ENCODE results near the gene RCCD1. TPM values are rescaled to one million over a fixed set of nuclear protein-coding genes. Genes with fewer than 3 reads are reported as not detected.

Gene RCCD1
- total RNA-seq, 1 experiment from 2014 or later = 29.0 TPM

DNA sequence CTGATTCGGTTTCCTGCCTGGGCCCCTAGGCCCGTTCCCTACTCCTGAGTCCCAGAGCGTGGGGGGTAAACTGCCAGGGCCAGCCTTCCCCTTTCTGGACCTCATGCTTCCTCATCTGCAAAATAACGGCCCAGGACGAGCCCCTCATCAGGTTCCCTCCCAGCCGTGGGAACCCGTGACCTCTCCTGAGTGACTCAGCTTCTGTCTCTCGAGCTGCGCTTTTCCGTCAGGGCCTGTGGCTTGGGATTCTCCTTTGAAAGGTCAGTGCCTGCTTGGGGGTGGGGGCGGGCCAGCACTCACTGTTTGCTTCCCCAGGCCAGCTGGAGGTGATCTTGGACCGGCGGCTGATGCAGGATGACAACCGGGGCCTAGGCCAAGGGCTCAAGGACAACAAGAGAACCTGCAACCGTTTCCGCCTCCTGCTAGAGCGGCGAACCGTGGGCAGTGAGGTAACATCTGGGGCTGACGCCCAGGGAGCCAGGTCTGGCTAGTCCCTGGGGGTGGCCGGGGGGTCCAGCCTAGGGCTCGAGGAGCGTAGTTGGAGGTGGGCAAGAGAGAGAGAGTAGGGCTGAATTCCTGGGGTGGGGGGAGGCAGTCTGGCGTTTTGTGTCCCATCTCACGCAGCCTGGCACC lies 38.8 kb upstream of the RCCD1 start:
- CTCF ChIA-PET = interaction anchor here (0.8 to 1.2 kb wide), 2 partner anchors 16 to 33 kb away, joined by 4 read pairs; no protein-coding TSS in a partner anchor
- no peak overlapping the region for H3K4me3 Mint-ChIP-seq (ENCODE audit: unreplicated experiment)
- intact Hi-C loops (cut with micrococcal nuclease) = no loop called here

DNA sequence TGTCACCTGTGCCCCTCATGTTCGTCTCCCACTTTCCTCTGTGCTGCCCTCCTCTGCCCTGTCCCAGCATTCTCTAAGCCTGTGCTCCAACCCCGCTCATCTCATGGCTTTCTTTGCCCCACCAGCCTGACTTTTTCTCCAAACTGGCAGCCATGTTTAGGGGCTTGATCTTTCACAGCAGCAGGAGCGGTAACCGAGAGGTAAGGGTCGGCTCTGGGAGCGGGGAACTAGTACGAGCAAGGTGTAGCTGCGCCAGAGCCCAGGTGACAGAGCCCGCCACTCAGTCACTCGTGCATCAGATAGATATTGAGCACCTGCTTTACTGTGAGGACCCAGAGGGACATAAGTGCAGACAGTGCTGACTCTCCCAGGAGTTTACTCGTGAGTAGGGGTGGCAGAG lies 38.2 kb upstream of the RCCD1 start:
- no peak overlapping the region for H3K27ac Mint-ChIP-seq (ENCODE audit: low read depth, unreplicated experiment)
- H3K36me3 Mint-ChIP-seq (ENCODE audit: insufficient read depth, unreplicated experiment) = peaks cover 41% of the 10 kb centered on the region
- intact Hi-C loops (cut with micrococcal nuclease) = no loop called here
- no peak for DNase-seq (ENCODE audit: unreplicated experiment)
- no peaks in the 10 kb centered on the region for H3K9me3 Mint-ChIP-seq (ENCODE audit: unreplicated experiment)
- H3K27me3 Mint-ChIP-seq (ENCODE audit: insufficient read depth, unreplicated experiment) = no peaks in the 10 kb centered on the region
- BruUV-seq (replicated peaks) = no TSS peak
- POLR2A ChIA-PET = no interaction called here
- H3K4me1 Mint-ChIP-seq (ENCODE audit: insufficient read depth, unreplicated experiment) = no peaks in the 10 kb centered on the region
- TF ChIP-seq, protein P1, sequence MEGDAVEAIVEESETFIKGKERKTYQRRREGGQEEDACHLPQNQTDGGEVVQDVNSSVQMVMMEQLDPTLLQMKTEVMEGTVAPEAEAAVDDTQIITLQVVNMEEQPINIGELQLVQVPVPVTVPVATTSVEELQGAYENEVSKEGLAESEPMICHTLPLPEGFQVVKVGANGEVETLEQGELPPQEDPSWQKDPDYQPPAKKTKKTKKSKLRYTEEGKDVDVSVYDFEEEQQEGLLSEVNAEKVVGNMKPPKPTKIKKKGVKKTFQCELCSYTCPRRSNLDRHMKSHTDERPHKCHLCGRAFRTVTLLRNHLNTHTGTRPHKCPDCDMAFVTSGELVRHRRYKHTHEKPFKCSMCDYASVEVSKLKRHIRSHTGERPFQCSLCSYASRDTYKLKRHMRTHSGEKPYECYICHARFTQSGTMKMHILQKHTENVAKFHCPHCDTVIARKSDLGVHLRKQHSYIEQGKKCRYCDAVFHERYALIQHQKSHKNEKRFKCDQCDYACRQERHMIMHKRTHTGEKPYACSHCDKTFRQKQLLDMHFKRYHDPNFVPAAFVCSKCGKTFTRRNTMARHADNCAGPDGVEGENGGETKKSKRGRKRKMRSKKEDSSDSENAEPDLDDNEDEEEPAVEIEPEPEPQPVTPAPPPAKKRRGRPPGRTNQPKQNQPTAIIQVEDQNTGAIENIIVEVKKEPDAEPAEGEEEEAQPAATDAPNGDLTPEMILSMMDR (IDR thresholded peaks at IDR 0.05; ENCODE audit: unreplicated experiment) = no peak
- CTCF ChIA-PET = interaction anchor here (0.8 to 1.2 kb wide), 2 partner anchors 15 to 32 kb away, joined by 4 read pairs; no protein-coding TSS in a partner anchor
- no peak overlapping the region for H3K4me3 Mint-ChIP-seq (ENCODE audit: unreplicated experiment)

More for the DNA sequence above, 38.8 kb upstream of the RCCD1 start:
- Mint-ChIP-seq H3K9me3 (ENCODE audit: unreplicated experiment) (no peaks in the 10 kb centered on the region), H3K27ac (ENCODE audit: low read depth, unreplicated experiment) (no peak overlapping the region), H3K27me3 (ENCODE audit: insufficient read depth, unreplicated experiment) (no peaks in the 10 kb centered on the region), H3K4me1 (ENCODE audit: insufficient read depth, unreplicated experiment) (no peaks in the 10 kb centered on the region), H3K36me3 (ENCODE audit: insufficient read depth, unreplicated experiment) (peaks cover 39% of the 10 kb centered on the region)
- BruUV-seq (replicated peaks) = no TSS peak
- TF ChIP-seq, protein P1 (IDR thresholded peaks at IDR 0.05; ENCODE audit: unreplicated experiment) = no peak
- POLR2A ChIA-PET = no interaction called here
- DNase-seq (ENCODE audit: unreplicated experiment) = no peak

DNA sequence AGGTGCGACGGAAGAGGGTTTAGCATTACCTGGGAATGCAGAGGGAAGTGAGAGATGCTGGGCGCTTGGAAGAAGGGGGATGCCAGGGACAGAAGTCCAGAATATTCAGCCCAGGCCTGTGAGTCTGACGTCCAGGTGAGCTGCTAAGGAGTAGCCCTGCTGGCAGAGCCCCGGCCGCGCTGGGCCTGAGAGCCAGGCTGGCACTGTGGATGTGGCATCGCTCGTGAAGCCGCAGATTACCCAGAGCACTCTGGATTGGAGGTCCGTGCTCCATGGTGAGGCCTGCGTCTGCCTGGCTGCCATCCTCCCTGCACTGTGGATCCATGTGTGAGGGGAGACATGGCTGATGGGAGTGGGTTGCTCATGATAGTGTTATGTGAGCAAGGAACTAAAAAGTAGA lies 37.1 kb upstream of the RCCD1 start:
- ChIA-PET CTCF (interaction anchor here (0.6 kb wide), 1 partner anchor 16 kb away, joined by 3 read pairs; no protein-coding TSS in a partner anchor), POLR2A (interaction anchor here (1.9 kb wide), 1 partner anchor 12 kb away, joined by 6 read pairs; no protein-coding TSS in a partner anchor)
- no peak overlapping the region for H3K27ac Mint-ChIP-seq (ENCODE audit: low read depth, unreplicated experiment)

DNA sequence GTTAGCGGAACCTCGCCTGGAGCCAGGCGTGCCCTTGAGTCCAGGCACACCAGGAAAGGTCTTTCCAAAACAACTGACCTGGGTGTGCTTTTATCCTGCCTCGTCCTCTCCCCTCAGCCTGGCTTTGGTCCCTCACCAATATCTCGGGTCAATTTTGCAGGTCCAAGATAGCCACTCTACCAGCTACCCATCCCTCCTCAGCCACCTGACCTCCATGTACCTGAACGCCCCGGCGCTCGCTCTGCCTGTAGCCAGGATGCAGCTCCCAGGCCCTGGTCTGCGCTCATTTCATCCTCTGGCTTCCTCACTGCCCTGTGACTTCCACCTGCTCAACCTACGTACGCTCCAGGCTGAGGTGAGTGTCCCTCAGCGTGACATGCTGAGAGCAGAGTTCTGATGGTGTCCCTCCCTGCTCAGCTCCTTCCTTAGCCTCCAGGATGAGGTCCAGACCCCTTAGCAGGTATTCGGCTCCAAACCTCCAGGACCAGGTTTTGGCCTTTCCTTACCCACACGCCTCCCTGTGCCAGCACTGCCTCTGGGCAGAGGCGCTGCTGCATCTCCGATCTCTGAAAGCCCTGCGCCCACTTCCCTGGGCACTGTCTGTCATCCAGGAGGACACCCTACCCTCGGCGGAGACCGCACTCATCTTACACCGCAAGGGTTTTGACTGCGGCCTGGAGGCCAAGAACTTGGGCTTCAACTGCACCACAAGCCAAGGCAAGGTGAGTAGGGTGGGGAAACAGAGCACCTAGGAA lies 36.5 kb upstream of the RCCD1 start:
- H3K36me3 Mint-ChIP-seq (ENCODE audit: insufficient read depth, unreplicated experiment) = peaks cover 47% of the 10 kb centered on the region
- intact Hi-C loops (cut with micrococcal nuclease) = no loop called here
- no peak overlapping the region for H3K27ac Mint-ChIP-seq (ENCODE audit: low read depth, unreplicated experiment)
- no peaks in the 10 kb centered on the region for H3K9me3 Mint-ChIP-seq (ENCODE audit: unreplicated experiment)
- no peak overlapping the region for H3K4me3 Mint-ChIP-seq (ENCODE audit: unreplicated experiment)
- CTCF ChIA-PET = interaction anchor here (0.6 to 1.2 kb wide), 2 partner anchors 12 to 15 kb away, joined by 3 to 4 read pairs; no protein-coding TSS in a partner anchor
- TF ChIP-seq, protein P1 (IDR thresholded peaks at IDR 0.05; ENCODE audit: unreplicated experiment) = no peak
- POLR2A ChIA-PET = interaction anchor here (1.0 to 1.9 kb wide), 2 partner anchors 11 to 14 kb away, joined by 3 to 6 read pairs; partner anchors contain the start of gene HDDC3
- BruUV-seq (replicated peaks) = no TSS peak
- no peak for DNase-seq (ENCODE audit: unreplicated experiment)
- no peaks in the 10 kb centered on the region for H3K27me3 Mint-ChIP-seq (ENCODE audit: insufficient read depth, unreplicated experiment)
- H3K4me1 Mint-ChIP-seq (ENCODE audit: insufficient read depth, unreplicated experiment) = no peaks in the 10 kb centered on the region

More for the DNA sequence above, 37.1 kb upstream of the RCCD1 start:
- no TSS peak for BruUV-seq (replicated peaks)
- DNase-seq (ENCODE audit: unreplicated experiment) = no peak
- Mint-ChIP-seq H3K4me1 (ENCODE audit: insufficient read depth, unreplicated experiment) (no peaks in the 10 kb centered on the region), H3K27me3 (ENCODE audit: insufficient read depth, unreplicated experiment) (no peaks in the 10 kb centered on the region), H3K9me3 (ENCODE audit: unreplicated experiment) (no peaks in the 10 kb centered on the region), H3K4me3 (ENCODE audit: unreplicated experiment) (no peak overlapping the region), H3K36me3 (ENCODE audit: insufficient read depth, unreplicated experiment) (peaks cover 44% of the 10 kb centered on the region)
- TF ChIP-seq, protein P1 (IDR thresholded peaks at IDR 0.05; ENCODE audit: unreplicated experiment) = no peak
- intact Hi-C loops (cut with micrococcal nuclease) = no loop called here
